Duodenal mucosa (tissue), 2 donors: ENCODE measurements around the gene FCAR.
"Not testable (repeated sequence)": the region's sequence is repeated elsewhere in the genome, so short reads cannot be mapped to it uniquely, and the experiment has no call there.

Experiments used
- H3K27ac ChIP-seq: one replicate; pipeline ENCODE4 v1.7.0; 2013; ENCODE audit warnings: low read depth, low read length
- H3K27me3 ChIP-seq, 2 donors: one replicate each; pipeline ENCODE4 v1.7.0; 2013; ENCODE audit warnings: low read length in 2 of 2, control low read depth in 1 of 2; ENCODE audit not compliant: insufficient read depth in 2 of 2, control insufficient read depth in 1 of 2
- H3K36me3 ChIP-seq, 2 donors: one replicate each; pipeline ENCODE4 v1.7.0; 2013; ENCODE audit warnings: low read length in 2 of 2, control low read depth in 1 of 2; ENCODE audit not compliant: insufficient read depth in 2 of 2, control insufficient read depth in 1 of 2
- H3K4me1 ChIP-seq, 2 donors: one replicate each; pipeline ENCODE4 v1.7.0; 2013; ENCODE audit warnings: low read length in 2 of 2, control low read depth in 1 of 2; ENCODE audit not compliant: insufficient read depth in 2 of 2, control insufficient read depth in 1 of 2
- H3K4me3 ChIP-seq, 2 donors: one replicate each; pipeline ENCODE4 v1.7.0; 2013; ENCODE audit warnings: low read length in 2 of 2, low read depth in 1 of 2
- H3K9ac ChIP-seq, 2 donors: one replicate each; pipeline ENCODE4 v1.7.0; 2013; ENCODE audit warnings: low read length in 2 of 2, low read depth in 1 of 2
- H3K9me3 ChIP-seq, 2 donors: one replicate each; pipeline ENCODE4 v1.7.0; 2013; ENCODE audit warnings: low read length in 2 of 2, control low read depth in 1 of 2; ENCODE audit not compliant: control insufficient read depth in 1 of 2

The FCAR gene

DNA sequence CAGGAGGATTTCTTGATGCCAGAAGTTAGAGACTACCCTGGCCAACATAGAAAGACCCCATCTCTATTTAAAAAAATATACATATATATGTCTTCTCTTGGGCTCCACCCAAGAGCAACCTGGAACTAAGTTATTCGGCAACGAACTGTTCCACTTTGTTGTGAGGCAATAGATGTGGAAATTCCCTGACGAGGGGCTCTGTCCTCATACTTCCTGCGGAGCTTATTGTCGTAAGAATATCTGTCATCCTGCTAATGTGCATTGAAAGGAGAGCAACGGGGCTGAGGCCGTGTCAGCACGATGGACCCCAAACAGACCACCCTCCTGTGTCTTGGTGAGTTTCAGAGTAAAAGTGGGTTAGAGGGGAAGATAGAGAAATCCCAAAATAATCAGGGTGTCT is at the start of gene FCAR:
FCAR (plus strand) TSS at position 246 of the 400 bp plus-strand sequence; CDS start at position 301, 55 bp downstream.
- no peak within 1 kb of the TSS for H3K27ac ChIP-seq
- H3K9ac ChIP-seq: no peak within 1 kb of the TSS
- H3K9me3 ChIP-seq: no peaks in the 10 kb centered on the region
- H3K4me3 ChIP-seq: no peak within 1 kb of the TSS
- H3K4me1 ChIP-seq: no peaks in the 10 kb centered on the region
- no peaks in the 10 kb centered on the region for H3K36me3 ChIP-seq
- H3K27me3 ChIP-seq: no peaks in the 10 kb centered on the region

GRCh38 chr19:54824416-54824815 is 49.6 kb upstream of the FCAR start:
- not testable (repeated sequence) for H3K27ac ChIP-seq, H3K9ac ChIP-seq, H3K27me3 ChIP-seq, H3K9me3 ChIP-seq, H3K4me1 ChIP-seq, H3K4me3 ChIP-seq, H3K36me3 ChIP-seq

- H3K9ac ChIP-seq, H3K4me1 ChIP-seq, H3K27me3 ChIP-seq, H3K36me3 ChIP-seq, H3K27ac ChIP-seq, H3K4me3 ChIP-seq, H3K9me3 ChIP-seq: not testable (repeated sequence)
These were observed 48.7 kb upstream of the FCAR start for GRCh38 chr19:54825326-54825725.

GRCh38 chr19:54828064-54828463 is 46.0 kb upstream of the FCAR start:
- H3K9ac ChIP-seq, H3K27ac ChIP-seq, H3K4me1 ChIP-seq, H3K4me3 ChIP-seq, H3K9me3 ChIP-seq, H3K36me3 ChIP-seq, H3K27me3 ChIP-seq: not testable (repeated sequence)

DNA sequence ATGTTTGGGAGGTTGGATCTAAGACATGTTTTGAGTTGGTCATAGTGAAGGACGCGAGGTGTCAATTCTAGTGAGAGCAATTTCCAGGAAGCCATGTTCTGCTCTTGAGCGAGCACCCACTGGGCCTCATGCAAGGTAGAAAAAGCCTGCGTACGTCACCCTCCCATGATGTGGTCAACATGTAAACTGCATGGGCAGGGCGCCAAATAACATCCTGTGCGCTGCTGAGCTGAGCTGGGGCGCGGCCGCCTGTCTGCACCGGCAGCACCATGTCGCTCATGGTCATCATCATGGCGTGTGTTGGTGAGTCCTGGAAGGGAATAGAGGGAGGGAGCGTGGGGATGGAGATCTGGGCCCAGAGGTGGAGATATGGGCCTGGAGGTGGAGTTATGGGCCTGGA is 41.5 kb upstream of the FCAR start, which contains the start of gene KIR2DS4:
KIR2DS4 (plus strand) TSS at position 181 of the 400 bp plus-strand sequence.
- not testable (repeated sequence) for H3K9me3 ChIP-seq, H3K36me3 ChIP-seq, H3K9ac ChIP-seq, H3K4me3 ChIP-seq, H3K27ac ChIP-seq, H3K27me3 ChIP-seq, H3K4me1 ChIP-seq

GRCh38 chr19:54835126-54835525 is 38.9 kb upstream of the FCAR start:
- H3K36me3 ChIP-seq, H3K27ac ChIP-seq, H3K4me3 ChIP-seq, H3K27me3 ChIP-seq, H3K4me1 ChIP-seq, H3K9me3 ChIP-seq, H3K9ac ChIP-seq: not testable (repeated sequence)

DNA sequence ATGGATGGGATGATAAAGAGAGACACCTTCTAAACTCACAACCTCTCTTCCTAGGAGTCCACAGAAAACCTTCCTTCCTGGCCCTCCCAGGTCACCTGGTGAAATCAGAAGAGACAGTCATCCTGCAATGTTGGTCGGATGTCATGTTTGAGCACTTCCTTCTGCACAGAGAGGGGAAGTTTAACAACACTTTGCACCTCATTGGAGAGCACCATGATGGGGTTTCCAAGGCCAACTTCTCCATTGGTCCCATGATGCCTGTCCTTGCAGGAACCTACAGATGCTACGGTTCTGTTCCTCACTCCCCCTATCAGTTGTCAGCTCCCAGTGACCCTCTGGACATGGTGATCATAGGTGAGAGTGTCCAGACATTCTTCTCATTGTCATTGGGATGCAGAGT is 36.5 kb upstream of the FCAR start:
- H3K9ac ChIP-seq, H3K4me1 ChIP-seq, H3K4me3 ChIP-seq, H3K36me3 ChIP-seq, H3K27me3 ChIP-seq, H3K27ac ChIP-seq, H3K9me3 ChIP-seq: not testable (repeated sequence)

DNA sequence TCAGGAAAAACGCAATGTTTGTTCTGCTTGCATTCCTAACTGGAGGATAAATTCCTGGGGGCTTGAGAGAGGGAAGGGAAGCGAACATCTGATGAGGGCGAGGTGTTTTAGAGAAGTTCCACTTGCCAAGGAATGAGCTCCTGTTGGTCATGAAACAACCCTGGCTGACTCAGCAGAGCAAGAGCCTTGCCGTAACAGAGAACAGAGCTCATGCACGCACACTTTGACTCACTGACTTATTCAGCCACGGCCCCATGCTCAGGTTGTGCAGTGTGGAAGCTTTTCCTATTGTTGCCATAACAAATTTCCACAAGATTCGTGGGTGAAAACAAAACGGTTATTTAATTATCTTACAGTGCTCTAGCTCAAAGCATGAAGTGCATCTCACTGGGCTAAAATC is 30.9 kb upstream of the FCAR start:
- H3K4me1 ChIP-seq, H3K27me3 ChIP-seq, H3K9ac ChIP-seq, H3K27ac ChIP-seq, H3K36me3 ChIP-seq, H3K9me3 ChIP-seq, H3K4me3 ChIP-seq: not testable (repeated sequence)

DNA sequence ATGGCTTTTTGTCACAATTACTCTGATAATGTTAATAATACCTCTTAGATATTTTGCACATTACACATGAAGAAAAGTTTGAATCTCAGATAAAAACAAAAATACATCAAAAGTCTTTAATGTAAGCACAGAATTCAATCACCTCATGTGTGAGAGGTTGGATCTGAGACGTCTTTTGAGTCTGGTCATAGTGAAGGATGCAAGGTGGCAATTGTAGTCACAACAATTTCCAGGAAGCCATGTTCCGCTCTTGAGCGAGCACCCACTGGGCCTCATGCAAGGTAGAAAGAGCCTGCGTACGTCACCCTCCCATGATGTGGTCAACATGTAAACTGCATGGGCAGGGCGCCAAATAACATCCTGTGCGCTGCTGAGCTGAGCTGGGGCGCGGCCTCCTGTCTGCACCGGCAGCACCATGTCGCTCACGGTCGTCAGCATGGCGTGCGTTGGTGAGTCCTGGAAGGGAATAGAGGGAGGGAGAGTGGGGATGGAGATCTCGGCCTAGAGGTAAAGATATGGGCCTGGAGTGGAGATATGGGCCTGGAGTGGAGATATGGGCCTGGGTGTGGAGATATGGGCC is 23.9 kb upstream of the FCAR start, which contains the start of gene KIR3DL2:
KIR3DL2 (plus strand) TSS at position 383 of the 580 bp plus-strand sequence; CDS start at position 416, 33 bp downstream.
- not testable (repeated sequence) for H3K4me1 ChIP-seq, H3K9me3 ChIP-seq, H3K36me3 ChIP-seq, H3K27ac ChIP-seq, H3K9ac ChIP-seq, H3K4me3 ChIP-seq, H3K27me3 ChIP-seq

DNA sequence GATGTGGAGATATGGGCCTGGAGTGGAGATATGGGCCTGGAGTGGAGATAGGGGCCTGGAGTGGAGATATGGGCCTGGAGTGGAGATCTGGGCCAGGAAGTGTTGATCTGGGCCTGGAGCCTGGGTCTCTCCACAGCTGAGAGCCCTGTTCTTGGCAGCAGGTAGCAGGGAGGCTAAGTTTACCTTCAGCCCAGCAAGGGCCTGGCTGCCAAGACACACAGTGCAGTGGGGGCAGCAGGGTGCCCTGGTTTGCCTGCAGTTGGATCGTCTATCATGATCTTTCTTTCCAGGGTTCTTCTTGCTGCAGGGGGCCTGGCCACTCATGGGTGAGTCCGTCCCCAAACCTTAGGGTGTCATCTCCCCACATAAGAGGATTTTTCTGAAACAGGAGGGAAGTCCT is 23.1 kb upstream of the FCAR start:
- Histone ChIP-seq H3K9me3 (no peaks in the 10 kb centered on the region), H3K36me3 (no peaks in the 10 kb centered on the region), H3K9ac (no peak overlapping the region), H3K4me3 (no peak overlapping the region), H3K27ac (no peak overlapping the region), H3K27me3 (no peaks in the 10 kb centered on the region), H3K4me1 (no peaks in the 10 kb centered on the region)

DNA sequence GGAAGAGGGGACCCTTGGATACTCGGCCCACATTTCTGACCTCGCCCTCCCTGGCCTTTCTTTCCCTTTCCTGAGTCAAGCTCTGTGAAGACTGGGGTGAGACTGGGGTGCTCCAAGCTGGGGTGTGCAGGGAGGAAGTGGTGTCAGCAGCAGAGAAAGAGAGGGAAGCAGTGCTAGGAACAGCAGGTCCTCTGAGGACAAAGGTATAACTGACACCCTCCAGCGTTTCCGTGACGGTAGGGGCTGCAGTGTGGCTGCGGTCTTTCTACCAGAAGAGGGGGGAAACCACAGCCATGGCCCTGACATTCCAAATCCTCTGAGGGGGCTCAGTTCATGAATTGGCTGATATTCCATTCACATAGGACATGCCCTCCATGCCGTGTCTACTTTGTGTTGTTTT is 22.7 kb upstream of the FCAR start:
- Histone ChIP-seq H3K27me3 (no peaks in the 10 kb centered on the region), H3K27ac (no peak overlapping the region)

More for the DNA sequence above, 22.7 kb upstream of the FCAR start:
- Histone ChIP-seq H3K4me1 (no peaks in the 10 kb centered on the region), H3K9ac (no peak overlapping the region), H3K36me3 (no peaks in the 10 kb centered on the region), H3K9me3 (no peaks in the 10 kb centered on the region), H3K4me3 (no peak overlapping the region)
